NCI-H1092 treated with DMSO at 0.1 percent for 48 hours (cell line): Measurements from ENCODE around the gene LACC1.

Experiments
- DNase-seq: peaks from one replicate; lab custom pipeline; 2025; lab: John Stamatoyannopoulos, UW

LACC1 gene

GRCh38 chr13:43879755-43880181 is at the start of gene LACC1:
Gene LACC1, plus strand, starts transcription at chr13:43879904. Its CDS starts 1,082 bp downstream, at chr13:43880986.
- DNase-seq, result no peak

DNA sequence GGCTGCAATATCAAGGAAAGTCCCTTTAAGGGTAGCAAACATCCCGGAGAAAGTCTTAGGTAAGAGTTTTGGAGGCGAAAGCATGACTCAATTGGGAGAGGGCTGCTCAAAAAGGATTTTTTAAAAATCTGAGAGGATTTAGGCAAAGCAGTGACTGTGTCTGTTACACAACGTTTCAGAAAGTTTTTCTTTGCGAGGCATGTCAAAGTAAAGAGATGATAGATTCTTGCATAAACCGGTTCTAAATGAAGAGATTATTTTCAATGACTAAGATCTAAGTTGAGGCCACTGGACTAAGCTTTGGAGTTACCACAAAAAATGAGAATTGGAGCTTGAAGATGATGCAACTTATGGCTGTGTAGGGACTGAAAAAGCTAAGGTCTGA is 49.2 kb upstream of the LACC1 start:
- DNase-seq, result no peak

DNA sequence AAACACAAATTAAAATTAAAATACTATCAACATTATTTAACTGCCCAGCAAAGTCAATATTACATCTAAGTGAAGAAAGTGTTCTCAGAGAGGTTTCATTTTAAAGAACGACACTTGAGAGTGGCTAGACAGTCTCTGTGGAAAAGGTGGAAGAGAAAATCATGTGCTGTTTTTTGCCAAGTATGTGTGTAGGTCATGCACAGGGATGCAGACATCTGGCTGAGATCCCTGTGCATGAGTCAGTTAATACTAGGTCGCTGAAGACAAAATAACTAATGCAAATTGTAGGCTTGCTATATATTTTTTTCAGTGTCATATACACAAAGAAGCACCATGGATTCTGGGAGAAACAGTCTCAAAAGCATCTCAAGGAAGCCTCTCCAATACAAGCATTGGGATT is 48.6 kb upstream of the LACC1 start:
- DNase-seq, result no peak

GRCh38 chr13:43835701-43836100 is 44.0 kb upstream of the LACC1 start:
- no peak for DNase-seq

GRCh38 chr13:43838909-43839308 is 40.8 kb upstream of the LACC1 start:
- DNase-seq, result no peak

DNA sequence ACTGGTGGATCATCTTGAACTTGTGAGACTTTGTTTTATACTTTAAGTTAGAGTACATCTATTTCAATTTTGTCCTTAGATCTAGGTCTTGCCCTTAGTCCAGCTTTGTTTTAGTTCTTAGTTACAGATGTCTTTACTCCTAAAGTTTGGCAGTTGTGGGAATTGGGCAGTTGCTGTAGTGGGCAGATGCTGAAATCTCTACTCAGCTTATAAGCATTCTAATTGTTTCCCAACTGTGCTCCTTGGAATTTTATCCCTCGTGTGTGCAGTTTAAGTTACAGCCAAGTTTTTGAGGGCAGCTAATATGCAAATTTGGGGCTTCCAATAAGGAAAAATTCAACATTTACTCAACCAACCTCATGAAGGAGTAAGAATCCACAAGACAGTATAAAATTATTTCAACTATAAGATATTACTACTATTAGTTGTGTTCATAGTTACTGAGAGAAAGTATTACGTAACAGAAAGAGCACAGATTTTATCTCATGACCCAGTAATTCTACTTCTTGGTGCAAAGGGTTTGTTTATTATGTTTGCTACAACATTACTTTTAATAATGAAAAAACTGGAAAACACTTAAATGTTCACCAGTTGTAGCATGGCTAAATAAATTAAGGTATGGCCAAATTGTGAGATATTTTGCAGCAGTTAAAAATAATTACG is 33.1 kb upstream of the LACC1 start:
- no peak for DNase-seq

DNA sequence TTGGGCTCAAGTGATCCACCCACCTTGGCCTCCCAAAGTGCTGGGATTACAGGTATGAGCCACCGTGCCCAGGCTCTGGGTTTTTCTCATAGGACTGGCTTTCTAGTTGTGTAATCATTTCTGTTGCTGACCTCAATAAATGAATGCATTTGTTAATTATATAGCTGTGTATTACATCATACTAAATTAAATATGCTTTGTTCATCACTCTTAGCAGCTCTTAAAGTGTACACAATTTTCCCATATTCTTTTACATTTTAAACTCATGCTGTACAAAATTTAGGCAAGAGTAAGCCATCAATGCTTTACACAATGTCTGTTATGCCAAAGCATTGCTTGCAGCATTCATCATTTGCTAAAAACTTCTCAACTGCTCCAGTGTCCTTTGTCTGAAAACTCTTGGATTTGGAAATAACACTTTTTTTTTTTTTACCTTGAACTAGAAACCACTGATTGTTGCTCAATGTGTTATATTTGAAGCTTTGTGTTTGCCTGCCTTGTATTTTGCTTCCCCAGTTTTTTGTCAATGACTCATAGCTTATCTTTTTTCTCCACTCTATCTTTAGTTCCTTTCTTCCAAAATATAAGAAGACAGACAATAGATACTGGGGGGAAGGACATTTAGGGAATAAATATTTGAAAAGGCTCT is 31.6 kb upstream of the LACC1 start:
- no peak for DNase-seq

GRCh38 chr13:43850873-43851272 is 28.8 kb upstream of the LACC1 start:
- DNase-seq, result no peak

DNA sequence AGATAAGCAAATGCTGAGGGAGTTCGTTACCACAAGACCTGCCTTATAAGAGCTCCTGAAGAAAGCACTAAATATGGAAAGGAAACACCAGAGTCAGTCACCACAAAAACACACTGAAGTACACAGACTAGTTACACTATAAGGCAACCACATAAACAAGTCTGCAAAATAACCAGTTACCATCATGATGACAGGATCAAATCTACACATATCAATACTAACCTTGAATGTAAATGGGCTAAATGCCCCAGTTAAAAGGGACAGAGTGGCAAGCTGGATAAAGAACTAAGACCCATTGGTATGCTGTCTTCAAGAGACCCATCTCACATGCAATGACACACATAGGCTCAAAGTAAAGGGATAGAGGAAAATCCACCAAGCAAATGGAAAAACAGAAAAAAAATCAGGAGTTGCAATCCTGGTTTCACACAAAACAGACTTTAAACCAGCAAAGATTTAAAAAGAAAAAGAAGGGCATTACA is 26.7 kb upstream of the LACC1 start:
- DNase-seq, result no peak

- no peak for DNase-seq
Observed at GRCh38 chr13:43861863-43862262, 17.8 kb upstream of the LACC1 start.

DNA sequence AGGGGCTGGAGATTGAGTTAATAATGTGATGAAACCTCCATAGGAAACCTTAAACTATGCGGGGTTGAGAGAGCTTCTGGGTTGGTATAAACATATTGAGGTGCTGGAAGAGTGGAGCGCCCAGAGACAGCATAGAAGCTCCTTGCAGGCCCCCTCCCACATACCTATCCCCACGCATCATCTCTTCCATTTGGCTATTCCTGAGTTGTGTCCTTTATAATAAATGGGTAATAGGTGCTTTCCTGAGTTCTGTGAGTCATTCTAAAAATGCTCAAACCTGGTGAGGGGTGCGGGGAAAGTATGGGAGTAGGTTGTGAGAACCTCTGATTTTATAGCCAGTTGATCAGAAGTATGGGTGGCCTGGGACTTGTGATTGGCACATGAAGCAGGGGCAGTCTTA is 14.8 kb upstream of the LACC1 start:
- no peak for DNase-seq

GRCh38 chr13:43865892-43866291 is 13.8 kb upstream of the LACC1 start:
- DNase-seq, result no peak

GRCh38 chr13:43872181-43872580 is 7.5 kb upstream of the LACC1 start:
- no peak for DNase-seq

DNA sequence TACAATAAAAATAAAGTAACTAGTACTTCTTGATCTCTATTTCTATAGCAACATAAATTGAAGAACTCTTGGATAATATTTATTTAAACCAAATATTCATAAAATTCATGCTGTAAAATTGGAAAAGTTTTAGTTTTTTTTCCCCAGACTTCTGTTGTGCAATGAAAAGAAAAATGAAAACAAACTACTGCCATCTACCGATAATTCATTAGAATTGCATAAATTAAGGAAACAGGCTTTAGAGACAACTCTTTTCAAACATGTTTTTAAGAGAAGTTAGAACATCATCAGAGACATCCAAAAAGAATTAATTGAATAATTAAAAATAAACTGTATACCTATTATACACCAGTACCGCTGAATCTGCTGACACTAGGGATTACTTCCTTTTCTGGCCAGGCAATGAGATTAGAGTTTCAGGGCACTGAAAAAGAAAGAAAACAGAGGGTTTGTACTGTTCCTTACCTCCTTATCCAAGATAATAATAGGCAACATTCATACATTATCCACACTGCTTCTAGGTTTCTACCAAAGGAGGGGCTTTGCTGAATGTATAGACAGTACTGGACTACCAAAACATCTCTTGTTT is 5.1 kb upstream of the LACC1 start:
- DNase-seq, result peak; percentile 25

- no peak for DNase-seq
Observed at GRCh38 chr13:43876366-43876765, 3.3 kb upstream of the LACC1 start.

GRCh38 chr13:43877326-43877725 is 2.4 kb upstream of the LACC1 start:
- no peak for DNase-seq

DNA sequence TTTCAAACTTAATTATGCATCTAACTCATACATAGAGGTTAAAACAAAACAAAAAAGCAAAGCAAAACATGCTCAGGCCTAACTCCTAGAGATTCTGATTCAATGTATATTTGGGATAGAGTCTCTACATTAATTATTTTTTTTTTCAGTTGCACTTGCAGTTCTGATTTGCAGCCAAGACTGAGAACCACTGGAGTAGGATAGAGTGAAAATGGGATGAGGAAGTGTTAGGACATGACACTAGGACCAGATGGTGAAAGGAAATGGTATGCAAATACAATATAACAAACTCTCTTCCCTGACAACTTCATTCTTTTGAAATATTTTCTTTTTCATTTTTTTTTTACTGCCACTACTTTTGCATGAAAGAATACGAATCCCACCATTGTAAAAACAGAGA is 1.9 kb upstream of the LACC1 start:
- DNase-seq, result peak; percentile 3

DNA sequence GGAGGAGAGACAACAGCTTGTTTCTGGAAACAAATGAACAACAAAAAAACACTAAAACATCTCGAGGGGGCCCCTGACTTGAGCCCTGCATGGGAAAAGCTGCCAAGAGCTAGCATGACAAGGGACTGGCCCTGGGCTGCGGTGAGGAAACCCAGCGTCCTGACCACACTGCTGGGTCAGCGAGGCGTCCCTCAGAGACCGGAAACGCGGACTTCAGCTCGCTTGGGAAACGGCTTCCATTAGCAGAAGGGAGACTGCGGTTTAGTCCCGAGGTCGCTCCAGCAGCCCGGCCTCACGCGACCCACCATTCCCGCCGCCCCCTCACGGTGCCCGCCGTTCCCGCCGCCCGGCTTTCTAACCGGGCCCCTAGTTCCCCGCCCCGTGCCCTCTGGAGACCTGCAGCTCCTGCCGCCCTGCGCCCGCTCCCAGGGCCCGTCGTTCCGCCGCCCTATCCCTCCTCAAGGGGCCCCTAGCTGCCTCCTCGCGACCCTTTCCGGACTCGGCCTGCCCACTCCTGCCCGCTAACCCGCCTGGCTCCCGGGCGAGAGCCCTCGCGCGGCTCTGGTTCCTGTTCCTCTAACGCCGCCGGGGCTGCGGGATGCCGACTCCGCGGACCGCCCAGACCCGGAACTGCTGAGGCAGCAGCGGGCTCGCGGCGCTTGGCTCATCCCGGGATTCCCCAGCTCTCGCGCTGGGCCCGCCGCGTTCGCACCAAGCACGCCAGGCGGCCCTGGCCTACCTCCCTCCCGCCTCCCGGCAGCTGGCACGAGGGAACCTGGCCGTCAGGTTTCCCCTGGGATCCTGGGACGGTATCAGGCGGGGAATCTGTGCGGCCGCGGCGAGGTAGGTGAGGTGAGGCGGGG is 581 bp upstream of the LACC1 start, which contains the start of gene CCDC122:
TSS of gene CCDC122 (minus strand) at position 849 of the 863 bp plus-strand sequence. CDS start 10,364 bp downstream, outside the sequence.
- peak; percentile 52 for DNase-seq

DNA sequence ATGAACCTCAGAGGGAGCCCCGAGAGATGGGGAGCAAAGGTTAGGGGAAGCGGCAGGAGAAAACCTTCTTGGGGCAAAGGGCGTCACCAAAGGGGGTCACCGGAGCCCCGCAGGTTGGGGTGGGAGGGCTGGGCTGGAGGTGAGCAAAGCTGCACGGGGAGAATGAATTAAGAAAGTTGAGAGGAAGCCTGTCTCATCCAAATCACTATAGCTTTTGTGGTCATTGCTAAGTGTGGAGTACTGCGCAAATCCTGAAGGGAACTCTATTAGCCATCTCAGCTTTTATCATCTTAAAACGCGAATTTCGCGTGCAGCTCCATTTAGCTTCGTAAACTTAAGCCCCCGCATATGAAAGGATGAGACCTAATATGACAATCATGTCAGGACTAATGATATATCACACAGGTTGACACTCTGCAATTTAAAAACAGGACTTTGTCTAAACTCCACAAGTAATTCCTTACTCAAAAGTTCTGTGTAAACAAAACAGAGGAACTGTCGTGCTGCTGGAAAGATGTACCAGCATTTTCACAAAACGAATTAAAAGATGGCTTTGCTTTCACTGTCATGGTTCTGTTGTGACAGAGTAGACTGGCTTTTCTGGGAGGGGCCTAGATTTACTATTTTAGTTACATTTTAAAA is 631 bp downstream of the LACC1 start:
- DNase-seq, result no peak

GRCh38 chr13:43880926-43881325 is 1.2 kb downstream of the LACC1 start:
- no peak for DNase-seq

GRCh38 chr13:43881580-43881979 is 1.9 kb downstream of the LACC1 start:
- no peak for DNase-seq

- no peak for DNase-seq
Observed at GRCh38 chr13:43883631-43884030, 3.9 kb downstream of the LACC1 start.
